Activated CD8-positive, alpha-beta memory T cell treated with anti-CD3 and anti-CD28 coated beads, Interleukin-2, amount 50 U/mL, for 48 hours (primary cell): Measurements from ENCODE around the gene HAP1.
"Not testable (repeated sequence)": the region's sequence is repeated elsewhere in the genome, so short reads cannot be mapped to it uniquely, and the experiment has no call there.

ENCODE experiments used
- DNase-seq: peaks from one replicate; pipeline ENCODE4 v3.0.0-alpha.2; 2020

The HAP1 gene

DNA sequence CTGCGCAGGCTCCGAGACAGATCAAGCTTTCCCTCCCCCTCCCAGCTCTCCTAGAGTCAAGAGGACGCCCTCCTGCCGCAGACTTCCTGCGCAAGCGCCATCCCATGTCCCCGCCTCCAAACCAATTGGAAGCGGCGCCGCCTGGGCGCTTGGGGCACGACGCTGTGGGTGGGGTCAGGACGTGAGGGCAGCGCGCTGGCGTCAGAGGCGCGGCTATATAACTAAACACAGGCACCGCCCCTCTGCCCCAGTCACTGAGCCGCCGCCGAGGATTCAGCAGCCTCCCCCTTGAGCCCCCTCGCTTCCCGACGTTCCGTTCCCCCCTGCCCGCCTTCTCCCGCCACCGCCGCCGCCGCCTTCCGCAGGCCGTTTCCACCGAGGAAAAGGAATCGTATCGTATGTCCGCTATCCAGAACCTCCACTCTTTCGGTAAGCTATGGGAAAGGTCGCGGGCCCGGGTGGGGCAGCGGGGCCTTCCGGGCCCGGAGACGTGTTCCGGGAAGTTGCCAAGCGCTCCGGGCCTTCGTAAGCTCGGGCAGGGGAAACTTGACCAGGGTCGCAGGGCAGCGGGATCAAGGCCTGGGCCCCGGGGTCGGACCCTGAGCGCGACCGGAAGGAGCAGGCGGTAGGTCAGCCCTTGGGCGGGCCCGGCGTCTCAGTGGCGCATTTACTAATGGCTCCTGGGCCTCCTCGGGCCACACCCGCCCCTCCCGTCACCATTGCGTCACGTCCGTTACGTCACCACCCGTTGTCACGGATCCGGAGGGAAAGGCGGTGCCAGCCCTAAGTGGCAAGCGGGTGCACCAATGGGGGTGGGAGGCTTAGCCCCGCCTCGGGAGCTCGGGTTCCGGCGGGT is 45.6 kb downstream of the HAP1 start, which contains the start of gene EIF1:
TSS of gene EIF1 (plus strand) at position 245 of the 856 bp plus-strand sequence. CDS start at position 399, 154 bp downstream.
- peak; percentile 100 for DNase-seq

DNA sequence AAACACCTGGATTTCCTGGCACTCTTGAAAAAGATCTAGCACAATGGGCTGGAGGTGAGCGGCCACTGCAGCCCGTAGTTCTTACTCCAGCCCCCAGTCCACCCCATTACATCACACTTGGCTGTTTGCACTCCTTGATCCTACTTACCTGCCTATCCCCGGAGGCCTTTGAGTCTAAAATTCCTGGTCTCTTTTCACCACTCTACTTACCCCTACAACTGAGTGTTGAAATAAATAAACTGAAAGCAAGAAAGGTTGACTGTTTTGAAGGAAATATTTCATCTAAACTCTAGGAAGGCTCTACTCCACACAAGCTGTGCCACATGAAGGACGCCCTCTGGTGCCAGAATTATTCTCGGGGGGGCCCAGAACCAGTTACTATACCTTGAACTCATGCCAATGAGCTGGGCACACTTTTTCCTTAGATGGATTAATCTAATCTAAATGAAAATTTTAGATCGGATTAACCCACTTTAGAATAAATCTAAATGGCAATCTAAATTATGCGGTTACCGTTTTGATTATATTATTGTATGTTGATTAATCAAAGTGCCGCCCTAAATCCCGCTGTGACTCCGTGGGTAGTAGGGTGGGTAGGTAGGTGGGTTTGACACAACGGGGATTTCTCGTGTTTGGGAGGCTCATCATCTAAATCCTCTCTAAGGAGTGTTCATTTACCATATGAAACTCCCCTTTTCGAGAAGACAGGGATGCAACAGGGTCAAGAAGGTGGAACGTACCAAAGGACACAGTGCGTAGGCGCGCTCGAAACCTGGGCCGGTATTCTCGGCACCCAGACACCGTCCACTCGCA is 46.4 kb downstream of the HAP1 start:
- peak; percentile 67 for DNase-seq

DNA sequence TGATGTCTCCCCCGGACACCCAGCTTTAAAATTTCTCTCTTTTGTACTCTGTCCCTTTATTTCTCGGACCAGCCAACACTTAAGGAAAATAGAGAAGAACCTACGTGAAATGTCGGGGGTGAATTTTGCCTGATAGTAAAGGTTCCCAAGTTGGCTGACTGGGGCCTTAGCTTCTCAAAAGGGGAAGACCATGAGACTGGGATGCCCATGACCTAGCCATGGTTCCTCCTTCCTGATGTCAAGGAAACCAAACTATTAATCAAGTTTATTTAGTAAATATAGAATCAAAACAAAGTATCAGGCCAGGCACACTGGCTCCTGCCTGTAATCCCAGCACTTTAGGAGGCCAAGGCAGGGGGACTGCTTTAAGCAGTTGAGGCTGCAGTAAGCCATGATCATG is 48.2 kb downstream of the HAP1 start:
- DNase-seq, result no peak

DNA sequence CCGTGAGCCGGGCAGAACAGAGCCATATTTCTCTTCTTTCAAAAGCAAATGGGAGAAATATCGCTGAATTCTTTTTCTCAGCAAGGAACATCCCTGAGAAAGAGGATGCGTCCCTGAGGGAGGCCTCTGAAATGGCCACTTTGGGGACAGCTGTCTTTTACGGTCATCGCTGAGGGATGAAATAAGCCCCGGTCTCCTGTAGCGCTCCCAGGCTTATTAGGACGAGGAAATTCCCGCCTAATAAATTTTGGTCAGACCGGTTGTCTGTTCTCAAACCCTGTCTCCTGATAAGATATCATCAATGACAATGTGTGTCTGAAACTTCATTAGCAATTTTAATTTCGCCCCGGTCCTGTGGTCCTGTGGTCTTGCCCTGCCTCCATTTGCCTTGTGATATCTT is 48.7 kb downstream of the HAP1 start:
- DNase-seq, result not testable (repeated sequence)

DNA sequence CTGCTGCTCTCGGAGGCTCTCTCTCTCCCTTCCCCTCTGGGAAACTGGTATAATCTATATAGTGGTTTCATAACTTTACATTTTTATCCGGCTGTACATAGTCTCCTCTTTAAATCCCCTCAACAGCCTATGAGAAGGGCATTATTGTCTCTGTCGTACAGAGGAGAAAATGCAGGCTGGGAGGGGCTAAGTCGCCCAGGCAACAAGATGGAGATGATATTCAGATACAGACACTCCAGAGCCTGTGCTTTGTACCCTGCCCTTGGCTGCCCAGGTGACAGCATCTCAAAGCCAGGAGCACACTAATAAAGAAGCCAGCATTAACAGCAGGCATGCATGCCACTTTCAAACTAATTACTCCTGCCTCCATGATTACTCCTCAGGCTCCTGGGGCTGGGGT is 50.4 kb downstream of the HAP1 start:
- DNase-seq, result no peak

DNA sequence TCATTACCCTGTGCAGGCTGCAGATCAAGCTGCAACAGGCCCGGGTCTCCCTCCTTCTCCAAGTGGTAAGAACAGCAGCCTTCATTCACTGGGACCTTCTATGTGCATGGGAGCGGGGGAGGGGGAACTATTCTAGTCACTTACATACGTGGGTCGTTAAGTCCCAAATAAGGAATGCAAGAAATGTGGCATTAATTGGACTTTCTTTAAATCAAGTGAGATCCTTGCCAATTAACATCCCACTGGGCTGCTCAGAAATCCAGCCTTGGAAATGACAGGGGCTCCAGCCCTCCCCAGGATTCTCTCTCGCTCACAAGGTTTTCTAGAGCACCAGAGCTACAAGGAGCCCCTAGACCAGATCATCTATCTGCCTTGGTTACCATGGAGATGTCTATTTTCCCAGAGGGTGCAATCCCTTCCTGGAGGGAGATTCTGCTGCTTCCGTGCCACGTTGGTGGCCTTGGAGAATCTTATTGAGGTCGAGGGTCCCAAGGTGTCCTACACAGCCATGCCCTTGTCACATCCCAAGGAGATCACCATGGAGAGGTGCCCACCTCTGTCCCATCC is 50.9 kb downstream of the HAP1 start:
- DNase-seq, result no peak

DNA sequence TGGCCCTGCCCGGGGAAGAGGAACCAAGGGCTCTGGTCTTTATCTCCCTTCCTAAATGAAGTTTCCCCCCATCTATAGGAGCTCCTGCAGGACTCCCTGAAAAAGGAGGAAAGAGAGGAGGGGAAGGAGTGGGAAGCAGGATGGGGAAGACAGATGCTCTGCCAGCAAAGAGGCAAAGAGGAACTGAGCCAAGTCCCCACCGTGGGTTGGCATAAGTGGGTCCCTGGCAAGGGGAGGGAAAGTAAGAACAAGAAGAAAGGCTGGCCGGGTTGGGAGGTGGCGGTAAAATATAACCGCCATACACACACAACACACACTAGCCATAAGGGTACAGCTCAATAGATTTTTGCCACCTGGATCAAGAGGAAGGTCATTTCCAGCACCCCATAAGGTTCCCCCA is 51.8 kb downstream of the HAP1 start:
- no peak for DNase-seq

DNA sequence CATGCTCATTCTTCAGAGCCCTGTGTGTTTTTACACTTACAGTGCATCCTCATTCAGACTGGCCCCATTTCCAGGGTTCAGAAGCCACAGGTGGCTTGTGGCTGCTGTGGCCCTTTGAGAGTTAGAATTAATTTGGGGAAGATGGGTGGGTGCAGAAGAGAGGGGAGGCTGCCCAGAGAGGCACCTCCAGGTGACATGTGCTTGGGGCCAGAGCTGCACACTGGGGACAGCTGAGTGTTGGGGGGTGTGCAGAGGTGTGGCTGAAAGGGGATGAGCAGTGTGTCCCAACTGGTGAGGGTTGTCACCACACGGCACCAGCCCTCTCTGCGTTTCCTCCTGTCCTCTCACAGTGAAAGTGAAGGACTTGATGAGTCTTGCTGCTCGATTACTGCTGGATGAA is 52.7 kb downstream of the HAP1 start:
- no peak for DNase-seq

DNA sequence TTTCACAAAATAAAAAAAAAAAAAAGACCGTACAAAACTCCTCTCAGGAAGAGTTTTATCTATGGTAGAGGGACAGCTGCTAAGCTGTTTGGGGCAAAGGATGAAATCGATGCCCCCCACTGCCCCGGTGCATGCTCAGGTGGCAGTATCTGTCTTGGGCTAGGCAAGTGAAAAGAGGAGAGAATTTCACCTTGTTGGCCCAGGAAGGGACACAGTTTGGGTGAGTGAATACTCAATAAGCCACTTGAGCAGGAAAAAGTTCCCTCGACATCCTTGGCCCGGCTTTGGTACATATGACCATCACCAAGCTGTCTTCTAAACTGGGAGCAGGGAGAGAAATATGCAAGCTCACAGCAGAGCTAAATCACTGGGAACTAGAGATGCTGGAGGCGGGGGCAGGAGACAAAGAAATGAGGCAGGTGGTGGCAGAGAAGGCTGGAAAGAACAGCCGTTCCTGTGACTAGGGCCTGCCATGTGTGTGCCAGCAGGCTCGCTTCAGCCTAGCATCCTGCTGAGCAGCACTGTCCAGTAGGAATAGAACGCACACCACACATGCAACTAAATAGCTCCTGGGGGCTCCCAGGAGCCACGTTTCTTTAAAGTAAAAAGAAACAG is 53.9 kb downstream of the HAP1 start:
- no peak for DNase-seq

DNA sequence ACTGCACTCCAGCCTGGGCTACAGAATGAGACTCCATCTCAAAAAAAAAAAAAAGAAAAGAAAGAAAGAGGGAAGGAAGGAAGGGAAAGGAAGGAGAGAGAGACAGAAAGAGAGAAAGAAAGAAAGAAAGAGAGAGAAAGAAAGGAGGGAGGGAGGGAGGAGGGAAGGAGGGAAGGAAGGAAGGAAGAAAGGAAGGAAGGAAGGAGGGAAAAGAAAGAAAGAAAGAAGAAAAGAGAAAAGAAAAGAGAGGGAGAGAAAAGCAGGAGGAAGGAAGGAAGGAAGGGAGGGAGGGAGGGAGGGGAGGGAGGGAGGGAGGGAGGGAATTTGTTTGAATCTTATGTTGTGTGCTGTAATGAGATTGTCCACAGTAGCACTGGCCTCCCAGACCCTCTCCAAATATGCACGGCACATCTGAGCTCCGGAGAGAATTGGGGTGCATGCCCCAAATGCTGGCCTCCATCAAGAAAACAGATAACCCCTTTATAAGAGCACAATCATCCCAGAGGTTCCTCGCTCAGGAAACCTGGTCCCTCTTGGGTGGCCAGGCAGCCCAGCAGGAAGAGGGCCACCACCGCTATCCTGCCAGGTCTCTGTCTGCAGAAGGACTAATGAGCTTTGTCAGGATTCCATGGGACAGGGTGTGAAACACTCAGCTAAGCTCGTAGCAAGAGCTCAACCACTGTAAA is 54.6 kb downstream of the HAP1 start:
- DNase-seq, result no peak

DNA sequence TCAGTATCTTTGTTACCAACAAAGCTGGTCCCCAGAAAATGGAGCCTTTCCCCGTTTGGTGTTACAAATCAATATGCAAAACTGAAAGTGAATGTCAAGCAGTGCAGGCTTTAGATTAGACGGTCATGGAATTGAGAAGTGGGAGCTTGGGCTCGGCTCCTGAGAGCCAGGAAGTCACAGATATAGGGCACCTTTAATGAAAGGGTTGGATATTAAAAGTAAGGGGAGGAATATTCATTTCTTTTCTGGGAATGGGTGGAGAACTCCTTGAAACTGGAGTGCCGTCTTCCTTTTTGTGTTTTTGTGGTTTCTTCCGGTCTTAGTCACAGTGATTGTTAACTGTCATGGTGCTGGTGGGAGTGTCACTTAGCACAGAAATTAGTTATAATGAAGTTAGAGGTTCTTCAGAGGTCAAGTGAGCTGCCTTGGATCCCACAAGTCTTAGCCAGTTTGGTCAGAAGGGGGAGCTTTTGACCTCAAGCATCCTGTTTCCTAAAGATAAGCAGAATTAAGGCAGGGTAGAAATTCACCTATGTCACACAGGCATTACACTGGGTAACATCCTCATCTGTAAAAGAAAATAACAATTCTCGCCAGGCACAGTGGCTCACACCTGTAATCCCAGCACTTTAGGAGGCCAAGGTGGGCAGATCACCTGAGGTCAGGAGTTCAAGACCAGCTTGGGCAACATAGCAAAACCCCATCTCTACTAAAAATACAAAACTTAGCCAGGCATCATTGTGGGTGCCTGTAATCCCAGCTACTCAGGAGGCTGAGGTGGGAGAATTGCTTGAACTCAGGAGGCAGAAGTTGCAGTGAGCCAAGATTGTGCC is 55.3 kb downstream of the HAP1 start:
- no peak for DNase-seq

DNA sequence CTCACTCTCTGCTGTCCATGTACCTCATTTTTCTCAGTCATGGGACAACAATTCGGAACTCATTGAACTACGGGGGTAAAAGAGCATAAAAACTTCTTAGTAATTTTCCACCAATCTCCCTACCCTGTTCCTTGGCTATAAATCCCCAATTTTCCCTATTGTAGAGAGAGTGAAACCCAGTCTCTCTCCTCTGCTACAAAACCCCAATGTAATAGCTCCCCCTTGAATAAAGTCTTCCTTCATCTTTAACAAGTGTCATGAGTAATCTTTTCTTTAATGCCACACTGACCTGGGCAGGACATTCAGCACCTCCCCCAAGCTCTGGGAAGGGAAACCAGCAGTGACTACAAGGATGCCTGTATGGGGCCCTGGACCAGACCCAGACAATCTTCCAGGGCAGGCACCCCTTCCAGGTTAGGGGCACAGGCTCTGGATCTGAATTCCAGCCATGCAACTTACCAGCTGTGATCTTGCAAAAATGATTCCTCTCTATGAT is 56.0 kb downstream of the HAP1 start:
- peak; percentile 68 for DNase-seq

DNA sequence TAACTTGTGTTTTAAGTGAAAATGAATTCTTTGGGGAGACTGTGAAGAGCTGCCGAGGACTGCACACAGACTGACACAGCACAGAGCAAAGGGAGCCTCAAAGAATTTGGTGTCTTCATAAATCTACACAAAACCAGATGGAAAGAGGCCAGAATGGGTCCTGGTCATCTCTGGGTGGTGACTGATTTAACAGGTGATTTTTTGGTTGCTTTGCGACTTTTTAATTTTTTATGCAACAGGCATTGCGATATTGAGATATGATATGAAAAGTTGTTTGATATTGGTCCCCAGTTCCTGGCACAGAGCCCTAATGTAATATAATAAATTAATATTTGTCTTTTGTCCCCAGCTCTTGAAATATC is 58.4 kb downstream of the HAP1 start:
- no peak for DNase-seq

DNA sequence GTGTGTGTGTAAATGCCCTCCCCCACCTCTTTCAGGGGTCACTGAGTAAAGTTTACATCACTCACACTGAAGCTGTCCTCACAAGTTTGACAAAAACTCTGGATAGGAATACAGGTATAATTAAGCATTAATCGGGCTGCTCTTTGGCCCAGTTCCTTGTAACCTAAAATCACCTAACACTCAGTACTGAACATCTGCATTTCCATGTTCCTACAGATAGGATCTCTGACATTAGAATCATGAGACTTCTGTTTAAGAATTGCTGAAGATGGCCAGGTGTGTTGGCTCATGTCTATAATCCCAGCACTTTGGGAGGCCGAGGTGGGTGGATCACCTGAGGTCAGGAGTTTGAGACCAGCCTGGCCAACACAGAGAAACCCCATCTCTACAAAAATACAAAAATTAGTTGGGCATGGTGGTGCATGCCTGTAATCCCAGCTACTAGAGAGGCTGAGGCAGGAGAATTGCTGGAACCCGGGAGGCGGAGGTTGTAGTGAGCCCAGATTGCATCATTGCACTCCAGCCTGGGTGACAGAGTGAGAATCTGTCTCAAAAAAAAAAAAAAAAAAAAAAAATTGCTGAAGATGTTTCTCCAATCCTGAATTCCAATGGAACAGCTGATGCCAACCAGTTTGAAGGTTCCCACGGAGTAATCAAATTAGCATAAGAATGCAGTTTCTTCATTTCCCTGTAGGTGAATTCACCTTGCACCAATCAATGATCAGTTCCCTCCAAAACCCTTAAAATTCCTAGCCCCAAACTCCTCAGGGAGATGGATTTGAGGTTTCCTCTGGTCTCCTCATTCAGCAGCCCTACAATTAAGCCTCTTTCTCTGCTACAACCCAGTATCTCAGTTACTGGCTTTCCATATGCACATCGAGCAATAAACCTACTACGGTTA is 59.0 kb downstream of the HAP1 start:
- DNase-seq, result not testable (repeated sequence)
